ENCODE data around the gene LRRC30.

Gene LRRC30

DNA sequence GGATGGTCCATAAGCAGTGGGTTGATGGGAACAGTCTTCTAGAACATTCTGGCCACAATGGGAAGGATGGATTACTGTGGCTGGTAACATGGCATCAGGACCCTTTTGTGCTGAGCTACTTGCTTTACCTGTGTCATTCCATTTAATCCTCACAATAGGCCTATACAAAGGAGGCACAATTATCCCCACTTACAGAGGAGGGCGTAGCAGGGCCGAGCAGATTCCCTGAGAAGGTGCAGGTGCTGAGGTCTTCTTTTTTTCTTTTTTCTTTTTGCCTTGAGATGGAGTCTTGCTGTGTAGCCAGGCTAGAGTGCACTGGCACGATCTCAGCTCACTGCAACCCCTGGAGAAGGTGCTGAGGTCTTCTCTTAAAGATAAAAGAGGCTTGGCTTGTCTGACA is 6.7 kb upstream of the LRRC30 start:
- TF ChIP-seq, protein P1, sequence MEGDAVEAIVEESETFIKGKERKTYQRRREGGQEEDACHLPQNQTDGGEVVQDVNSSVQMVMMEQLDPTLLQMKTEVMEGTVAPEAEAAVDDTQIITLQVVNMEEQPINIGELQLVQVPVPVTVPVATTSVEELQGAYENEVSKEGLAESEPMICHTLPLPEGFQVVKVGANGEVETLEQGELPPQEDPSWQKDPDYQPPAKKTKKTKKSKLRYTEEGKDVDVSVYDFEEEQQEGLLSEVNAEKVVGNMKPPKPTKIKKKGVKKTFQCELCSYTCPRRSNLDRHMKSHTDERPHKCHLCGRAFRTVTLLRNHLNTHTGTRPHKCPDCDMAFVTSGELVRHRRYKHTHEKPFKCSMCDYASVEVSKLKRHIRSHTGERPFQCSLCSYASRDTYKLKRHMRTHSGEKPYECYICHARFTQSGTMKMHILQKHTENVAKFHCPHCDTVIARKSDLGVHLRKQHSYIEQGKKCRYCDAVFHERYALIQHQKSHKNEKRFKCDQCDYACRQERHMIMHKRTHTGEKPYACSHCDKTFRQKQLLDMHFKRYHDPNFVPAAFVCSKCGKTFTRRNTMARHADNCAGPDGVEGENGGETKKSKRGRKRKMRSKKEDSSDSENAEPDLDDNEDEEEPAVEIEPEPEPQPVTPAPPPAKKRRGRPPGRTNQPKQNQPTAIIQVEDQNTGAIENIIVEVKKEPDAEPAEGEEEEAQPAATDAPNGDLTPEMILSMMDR (IDR thresholded peaks at IDR 0.05), result no peak

DNA sequence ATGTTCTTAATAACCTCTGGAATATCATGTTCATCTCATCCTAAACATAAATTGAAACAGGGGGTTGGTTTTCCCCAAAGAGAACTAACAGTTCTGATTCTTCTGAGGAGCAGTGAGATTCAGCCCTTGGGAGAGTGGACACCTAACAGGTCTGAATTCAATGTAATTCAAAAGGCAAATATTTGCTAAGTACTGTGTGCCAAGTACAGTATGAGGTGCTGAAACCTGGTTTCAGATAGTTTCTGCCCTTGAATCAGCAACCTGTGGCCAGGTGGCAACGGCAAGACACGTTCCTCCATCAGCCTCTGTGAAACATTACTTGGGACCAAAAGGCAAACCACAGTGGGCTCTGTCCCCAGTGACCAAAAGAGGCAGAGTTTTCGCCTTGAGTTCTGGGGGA is 1.3 kb downstream of the LRRC30 start:
- TF ChIP-seq, protein P1 (IDR thresholded peaks at IDR 0.05), result no peak

DNA sequence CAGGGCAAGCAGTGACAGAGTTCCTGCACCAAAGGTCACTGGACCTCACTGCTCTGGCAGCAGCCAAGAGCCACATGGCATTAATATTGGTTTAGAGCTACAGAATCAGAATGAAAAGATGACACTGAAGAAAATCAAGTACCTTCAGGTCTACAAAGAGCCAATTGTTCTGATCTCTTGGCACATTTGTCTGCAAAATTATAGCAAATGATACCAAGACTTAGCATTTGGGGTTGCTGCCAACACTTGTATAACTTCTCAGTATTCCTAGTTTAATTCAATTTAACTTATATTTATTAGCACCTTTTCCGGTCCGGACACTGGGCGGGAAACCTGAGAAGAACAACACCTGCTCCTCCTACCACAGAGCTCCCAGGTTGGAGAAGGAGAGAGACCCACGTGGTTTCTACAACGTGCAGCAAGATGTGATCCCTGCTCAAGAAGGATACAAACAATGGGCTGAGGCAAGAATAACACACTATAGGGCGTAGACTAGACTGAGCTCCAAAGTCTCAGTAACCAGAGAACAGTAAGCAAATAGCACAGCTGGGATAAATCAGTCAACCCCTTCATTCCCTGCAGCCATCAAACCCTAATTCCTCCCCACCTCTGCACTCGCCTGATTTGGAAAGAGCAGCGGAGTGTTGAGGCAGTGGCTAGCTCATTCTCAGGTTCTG is 2.4 kb downstream of the LRRC30 start:
- TF ChIP-seq, protein P1 (IDR thresholded peaks at IDR 0.05), result no peak

DNA sequence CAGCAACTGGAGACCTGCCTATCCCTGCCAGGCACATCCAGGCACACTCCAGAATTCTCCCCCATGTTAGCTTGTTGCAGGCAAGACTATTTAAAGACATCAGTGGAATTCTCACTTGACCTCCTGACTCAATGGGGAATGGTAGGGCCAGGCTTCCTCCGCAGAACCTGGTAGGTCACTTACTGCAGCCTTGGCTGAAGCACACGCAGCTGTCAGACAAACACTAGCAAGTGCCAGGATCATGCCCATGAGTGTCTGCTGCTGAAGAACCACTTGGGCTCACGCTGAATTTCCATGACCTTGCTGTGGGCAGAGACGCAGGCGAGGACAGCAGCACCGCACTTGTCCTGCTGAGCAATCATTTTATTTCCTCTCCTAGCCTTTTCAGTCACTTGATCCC is 3.2 kb downstream of the LRRC30 start:
- TF ChIP-seq, protein P1 (IDR thresholded peaks at IDR 0.05), result no peak

DNA sequence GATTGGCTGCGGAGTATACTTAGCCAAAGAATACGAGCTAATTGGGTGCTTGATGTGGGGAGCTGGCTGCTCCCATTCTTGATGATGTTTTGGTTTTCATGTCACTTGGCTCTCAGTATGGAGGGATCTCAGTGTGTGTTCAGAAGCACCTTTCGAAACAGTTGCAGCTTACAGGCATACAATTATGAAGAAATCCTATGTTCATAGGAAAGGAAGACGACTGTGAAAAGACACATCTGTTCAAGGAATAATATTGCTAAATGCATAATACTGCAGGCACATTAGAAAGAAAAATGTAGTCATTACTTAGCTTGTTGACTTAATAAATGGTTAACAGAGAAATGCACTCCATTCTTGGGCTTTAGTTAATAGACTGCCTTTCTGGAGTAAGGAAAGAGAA is 4.1 kb downstream of the LRRC30 start:
- TF ChIP-seq, protein P1 (IDR thresholded peaks at IDR 0.05), result no peak

DNA sequence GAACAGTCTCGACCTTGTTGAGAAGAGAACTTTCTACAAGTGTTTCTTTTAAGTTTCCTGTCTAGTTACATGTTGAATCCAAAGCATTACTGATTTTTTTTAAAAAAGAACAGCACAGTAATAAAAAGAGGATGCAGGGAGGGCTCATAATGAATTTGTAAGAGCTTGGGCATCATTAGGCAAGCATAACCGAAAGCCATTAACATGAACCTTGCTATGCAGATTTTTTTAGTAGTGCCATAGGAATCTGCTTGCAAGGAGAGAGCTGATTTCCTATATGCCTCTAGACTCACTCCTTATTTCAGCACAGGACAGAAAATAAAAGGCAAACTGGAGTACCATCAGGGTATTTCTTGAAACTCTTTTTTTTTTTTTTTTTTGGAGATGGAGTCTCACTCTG is 5.2 kb downstream of the LRRC30 start:
- TF ChIP-seq, protein P1 (IDR thresholded peaks at IDR 0.05), result no peak

DNA sequence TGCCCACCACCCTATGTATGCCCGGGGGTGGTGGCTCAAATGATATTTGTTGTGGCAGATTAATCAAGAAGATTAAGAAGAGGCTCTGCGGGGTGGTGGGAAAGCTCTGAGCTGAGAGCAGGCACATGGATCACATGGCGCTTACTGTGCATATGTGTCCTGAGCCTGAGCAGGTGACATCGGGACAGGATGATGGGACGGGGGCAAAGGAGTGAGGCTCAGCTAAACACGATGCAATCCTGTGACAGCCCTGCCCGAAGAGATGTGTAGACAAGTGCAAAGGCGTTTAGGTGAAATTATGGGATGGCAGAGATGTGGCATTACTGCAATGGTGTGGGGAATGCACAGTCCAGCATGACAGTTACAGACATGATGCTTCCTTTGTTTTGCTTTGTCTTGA is 6.0 kb downstream of the LRRC30 start:
- TF ChIP-seq, protein P1 (IDR thresholded peaks at IDR 0.05), result no peak
